IPS-18c (cell line): Measurements from ENCODE around the gene BFSP2.
"Not testable (repeated sequence)": the region's sequence is repeated elsewhere in the genome, so short reads cannot be mapped to it uniquely, and the experiment has no call there.

Experiments used
- H3K4me3 ChIP-seq: 2 replicates; pipeline ENCODE4 v1.7.0; 2013; ENCODE audit warnings: low read depth, mild to moderate bottlenecking, low read length, moderate library complexity; ENCODE audit not compliant: insufficient read depth
- H3K9me3 ChIP-seq: one replicate; pipeline ENCODE4 v1.6.1; 2013; ENCODE audit warnings: mild to moderate bottlenecking, low read length, moderate library complexity; ENCODE audit not compliant: control insufficient read depth, insufficient read depth

The BFSP2 gene

DNA sequence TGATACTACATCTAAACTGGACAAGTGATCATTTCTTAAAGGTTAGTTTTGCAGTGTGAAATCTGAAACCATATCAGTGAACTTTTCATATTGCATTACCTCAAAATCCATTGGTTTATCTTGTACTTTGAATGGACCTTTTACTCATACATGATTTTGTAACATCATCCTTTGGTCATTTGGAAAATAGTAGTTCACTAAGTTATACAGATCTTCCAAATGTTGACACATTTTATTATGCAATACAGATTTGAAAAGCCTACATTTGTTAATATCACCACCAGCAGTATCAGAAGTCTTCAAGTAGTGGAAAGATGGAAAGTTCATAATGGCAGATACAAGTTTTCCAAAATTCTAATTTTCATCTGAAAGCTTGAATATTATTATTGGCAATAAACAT, 109.6 kb downstream of the BFSP2 start:
- Histone ChIP-seq H3K9me3 (no peaks in the 10 kb centered on the region), H3K4me3 (no peak overlapping the region)

DNA sequence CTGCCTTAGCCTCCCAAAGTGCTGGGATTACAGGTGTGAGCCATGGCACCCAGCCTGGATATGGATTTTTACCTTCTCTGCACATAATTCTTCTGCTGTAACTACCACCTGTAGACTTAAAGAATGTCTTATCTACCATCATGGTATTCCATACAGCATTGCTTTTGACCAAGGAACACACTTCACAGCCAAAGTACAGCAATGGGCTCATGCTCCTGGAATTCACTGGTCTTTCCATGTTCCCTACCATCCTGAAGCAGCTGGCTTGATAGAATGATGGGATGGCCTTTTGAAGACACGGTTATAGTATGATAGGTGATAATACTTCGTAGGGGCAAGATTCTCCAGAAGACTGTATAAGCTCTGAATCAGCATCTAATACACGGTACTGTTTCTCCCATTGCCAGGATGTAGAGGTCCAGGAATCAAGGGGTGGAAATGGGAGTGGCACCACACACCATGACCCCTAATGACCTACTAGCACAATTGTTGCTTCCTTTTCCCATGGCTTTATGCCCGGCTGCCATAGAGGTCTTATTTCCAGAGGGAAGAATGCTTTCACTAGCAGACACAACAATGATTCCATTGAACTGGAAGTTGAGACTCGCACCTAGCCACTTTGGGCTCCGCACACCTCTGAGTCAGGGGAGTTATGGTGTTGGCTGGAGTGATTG, 112.7 kb downstream of the BFSP2 start:
- no peaks in the 10 kb centered on the region for H3K9me3 ChIP-seq
- no peak overlapping the region for H3K4me3 ChIP-seq

DNA sequence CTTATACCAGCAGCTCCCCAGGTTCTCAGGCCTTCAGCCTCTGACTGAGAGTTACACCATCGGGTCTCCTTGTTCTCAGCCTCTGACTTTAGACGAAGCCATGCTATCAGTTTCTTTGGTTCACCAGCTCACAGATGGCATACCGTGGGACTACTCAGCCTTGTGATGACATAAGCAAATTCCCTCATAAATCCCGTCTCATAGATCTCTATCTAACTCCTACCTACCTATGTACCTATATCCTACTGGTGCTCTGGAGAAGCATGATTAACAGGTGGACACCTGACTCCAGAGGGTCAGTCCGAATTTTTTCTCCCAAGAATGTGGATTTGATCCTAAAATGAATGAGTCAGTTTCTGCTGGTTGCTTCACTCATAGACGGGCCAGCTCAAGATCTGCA, 114.6 kb downstream of the BFSP2 start:
- H3K4me3 ChIP-seq, result no peak overlapping the region
- no peaks in the 10 kb centered on the region for H3K9me3 ChIP-seq

DNA sequence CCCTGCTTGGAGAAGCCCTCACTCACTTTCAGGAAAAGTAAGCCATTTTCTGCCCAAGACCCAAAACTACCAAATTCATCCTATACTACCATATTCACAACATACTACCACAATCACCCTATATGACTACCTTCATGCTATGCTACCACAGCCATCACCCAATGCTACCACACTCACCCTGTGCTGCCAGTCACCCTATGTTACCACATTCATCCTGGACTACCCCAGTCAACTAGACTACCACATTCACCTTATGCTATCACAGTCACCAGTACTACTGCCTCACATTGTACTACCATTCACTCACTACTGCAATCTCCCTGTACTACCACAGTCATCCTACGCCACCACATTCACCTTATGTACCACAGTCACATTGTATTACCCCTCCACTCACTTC, 115.3 kb downstream of the BFSP2 start:
- H3K4me3 ChIP-seq, result no peak overlapping the region
- H3K9me3 ChIP-seq, result no peaks in the 10 kb centered on the region

DNA sequence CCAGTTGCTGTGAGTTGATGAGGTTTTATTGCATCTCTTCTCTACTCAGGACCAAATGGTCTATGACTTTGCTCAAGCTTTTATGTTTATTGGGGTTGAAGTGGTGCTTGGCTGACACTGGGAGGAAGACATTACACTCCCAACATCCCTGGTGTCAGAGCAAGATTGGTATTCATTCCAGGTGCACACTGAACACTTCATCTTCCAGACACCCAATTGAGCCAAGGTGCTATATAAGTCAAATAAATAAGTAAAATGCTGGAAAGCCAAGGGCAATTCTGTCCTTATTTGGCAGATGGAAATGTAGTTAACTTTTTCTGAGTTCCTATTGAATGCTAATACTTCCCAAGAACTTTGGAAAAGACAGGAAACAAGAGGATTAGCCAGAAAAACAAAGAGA, 120.4 kb downstream of the BFSP2 start:
- Histone ChIP-seq H3K4me3 (no peak overlapping the region), H3K9me3 (no peaks in the 10 kb centered on the region)

DNA sequence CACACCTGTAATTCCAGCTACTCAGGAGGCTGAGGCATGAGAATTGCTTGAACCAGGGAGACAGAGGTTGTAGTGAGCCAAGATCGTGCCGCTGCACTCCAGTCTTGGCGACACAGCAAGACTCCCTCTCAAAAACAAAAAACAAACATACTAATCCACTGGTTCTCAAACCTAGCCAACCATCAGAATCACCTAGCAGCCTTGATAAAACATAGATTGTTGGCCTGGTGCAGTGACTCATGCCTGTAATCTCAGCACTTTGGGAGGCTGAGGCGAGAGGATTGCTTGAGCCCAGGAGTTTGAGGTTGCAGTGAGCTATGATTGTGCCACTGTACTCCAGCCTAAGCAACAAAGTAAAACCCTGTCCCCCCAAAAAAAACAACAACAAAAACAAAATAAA, 121.1 kb downstream of the BFSP2 start:
- H3K4me3 ChIP-seq, H3K9me3 ChIP-seq: not testable (repeated sequence)

DNA sequence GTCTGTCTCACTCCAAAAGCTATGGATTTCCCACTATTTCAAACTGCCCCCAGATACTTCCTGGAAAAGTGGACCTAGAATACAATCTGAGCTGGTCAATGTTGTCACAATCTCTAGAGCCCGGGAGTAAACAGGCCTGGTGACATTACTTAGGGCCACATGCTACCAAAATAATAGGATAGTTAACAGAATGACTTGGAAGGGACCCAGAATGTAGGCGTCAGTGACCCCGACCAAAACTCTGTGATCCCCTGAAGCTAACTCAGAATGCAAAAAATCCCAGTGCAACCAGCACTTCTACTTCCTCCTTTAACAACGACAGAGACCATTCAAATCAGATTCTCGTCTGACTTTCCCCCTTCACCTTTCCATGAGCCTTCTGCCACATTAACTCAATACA, 122.1 kb downstream of the BFSP2 start:
- Histone ChIP-seq H3K4me3 (no peak overlapping the region), H3K9me3 (no peaks in the 10 kb centered on the region)

DNA sequence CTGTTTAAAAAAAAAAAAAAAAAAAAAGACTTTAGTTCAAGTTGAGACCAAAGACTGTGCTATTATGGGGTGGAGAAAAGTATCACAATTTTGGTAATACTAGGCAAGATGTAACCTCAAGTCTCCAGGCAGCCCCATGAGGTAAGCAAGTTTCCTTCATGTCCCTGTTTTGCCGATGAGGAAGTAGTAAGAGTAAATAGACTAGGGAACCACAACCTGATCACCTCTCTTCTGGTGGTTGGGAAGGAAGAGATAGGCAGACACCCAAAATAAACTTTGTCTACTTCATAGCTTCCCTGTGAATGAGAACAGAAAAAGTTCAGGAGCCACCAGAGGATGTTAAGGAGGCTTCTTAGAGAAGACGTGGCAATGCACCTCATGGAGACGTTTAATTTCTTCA, 123.9 kb downstream of the BFSP2 start:
- not testable (repeated sequence) for H3K9me3 ChIP-seq, H3K4me3 ChIP-seq
